Fibroblast of lung (primary cell): ENCODE data around the gene CACNA2D3. TPM values are rescaled to one million over a fixed set of nuclear protein-coding genes. Genes with fewer than 3 reads are reported as not detected.

Experiments used
- DNase-seq, 2 donors: peaks; one replicate each; pipeline versions ENCODE4 v3.0.0 to v3.0.0-alpha.2; 2010; ENCODE audit warnings: low read depth in 2 of 2
- H2AFZ ChIP-seq: 2 replicates; pipeline ENCODE4 v1.5.1; 2012; ENCODE audit warnings: low read length, control low read depth, inconsistent platforms
- H3K27ac ChIP-seq: 2 replicates; pipeline ENCODE4 v1.5.1; 2011; ENCODE audit warnings: low read length, control low read depth; ENCODE audit not compliant: insufficient read depth
- H3K27me3 ChIP-seq: 2 replicates; pipeline ENCODE4 v1.5.1; 2011; ENCODE audit warnings: mild to moderate bottlenecking, low read length; ENCODE audit not compliant: control insufficient read depth, insufficient read depth
- H3K36me3 ChIP-seq: 2 replicates; pipeline ENCODE4 v1.5.1; 2011; ENCODE audit warnings: low read length; ENCODE audit not compliant: control insufficient read depth, insufficient read depth
- H3K4me1 ChIP-seq: 2 replicates; pipeline ENCODE4 v1.5.1; 2011; ENCODE audit warnings: low read length; ENCODE audit not compliant: control insufficient read depth, insufficient read depth; ENCODE audit errors: extremely low read depth
- H3K4me2 ChIP-seq: 2 replicates; pipeline ENCODE4 v1.5.1; 2011; ENCODE audit warnings: low read length, control low read depth; ENCODE audit not compliant: insufficient read depth; ENCODE audit errors: extremely low read depth
- H3K4me3 ChIP-seq, 4 experiments: fragments of 200-600 bp in 1 of 4; sonication (generic) in 1 of 4; replicated peaks in 1 of 4; 2 replicates each; pipeline ENCODE4 v1.5.1; 2011 to 2016; ENCODE audit warnings: low read length in 4 of 4, low read depth in 3 of 4, mild to moderate bottlenecking in 3 of 4, control low read depth in 2 of 4, inconsistent platforms in 1 of 4, mixed read lengths in 1 of 4; ENCODE audit not compliant: insufficient read depth in 1 of 4; ENCODE audit errors: control extremely low read depth in 1 of 4
- H3K79me2 ChIP-seq: 2 replicates; pipeline ENCODE4 v1.5.1; 2012; ENCODE audit warnings: mild to moderate bottlenecking, low read length, inconsistent platforms; ENCODE audit not compliant: control insufficient read depth, insufficient read depth
- H3K9ac ChIP-seq: 2 replicates; pipeline ENCODE4 v1.5.1; 2011; ENCODE audit warnings: mild to moderate bottlenecking, low read length, control low read depth; ENCODE audit not compliant: insufficient read depth
- H3K9me3 ChIP-seq: 2 replicates; pipeline ENCODE4 v1.5.1; 2012; ENCODE audit warnings: low read depth, low read length; ENCODE audit not compliant: control insufficient read depth, insufficient read depth
- H4K20me1 ChIP-seq: 2 replicates; pipeline ENCODE4 v1.5.1; 2011; ENCODE audit warnings: low read length; ENCODE audit not compliant: control insufficient read depth, insufficient read depth; ENCODE audit errors: extremely low read depth
- CTCF ChIP-seq, 2 donors: IDR thresholded peaks in 1 of 2; conservative IDR thresholded peaks in 1 of 2; 1 replicate in 1 of 2; 2 replicates in 1 of 2; pipeline ENCODE4 v1.5.1; 2011 to 2012; ENCODE audit warnings: low read length in 2 of 2, control low read depth in 1 of 2, inconsistent platforms in 1 of 2, low read depth in 1 of 2, mild to moderate bottlenecking in 1 of 2
- EZH2 ChIP-seq: IDR thresholded peaks from 2 replicates; pipeline ENCODE4 v1.5.1; 2012; ENCODE audit warnings: low read length, control low read depth, mild to moderate bottlenecking; ENCODE audit errors: missing control alignments
- polyA plus RNA-seq, 2 donors: library from polyadenylated mRNA; depleted of rRNA in 1 of 2; stranded (reverse) in 1 of 2; unstranded in 1 of 2; fragments of >200 nt; gene quantifications; 2 replicates each; pipeline ENCODE4 v1.2.1, GENCODE V29; 2011 to 2012; ENCODE audit warnings: missing spikeins in 1 of 2
- total RNA-seq: library from RNA; depleted of rRNA; stranded (reverse); fragments of >200 nt; gene quantifications from 2 replicates; pipeline ENCODE4 v1.2.1, GENCODE V29; 2014

Gene CACNA2D3
- total and polyA plus RNA-seq, 2 donors (not counting 1 experiment from before 2014, with no cell fraction given), result 1.8 to 11.5 TPM

DNA sequence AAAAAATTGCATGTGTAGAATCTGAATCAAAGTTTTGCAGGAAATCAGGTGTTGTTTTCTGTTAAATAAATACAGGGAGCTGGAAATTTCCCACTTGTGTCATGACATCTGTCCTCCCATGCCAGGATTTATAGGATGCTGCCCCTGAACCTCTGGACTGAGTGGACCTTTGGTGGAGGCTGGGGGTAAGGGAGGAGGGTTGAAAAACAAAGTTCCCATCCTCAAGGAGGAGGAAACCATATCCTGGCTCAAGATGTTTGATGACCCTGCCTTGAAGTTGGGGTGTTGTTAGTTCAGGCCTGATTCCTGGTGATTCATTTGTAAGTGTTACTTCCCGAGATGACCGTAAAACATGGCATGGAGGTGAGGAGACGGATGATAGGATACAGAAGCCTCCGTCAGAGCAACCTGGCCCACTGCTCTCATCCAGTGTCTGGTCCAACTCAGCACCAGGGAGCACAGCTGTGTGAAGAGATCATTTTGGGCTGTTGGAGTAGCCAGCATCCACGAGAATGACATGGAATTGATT is 223.6 kb downstream of the CACNA2D3 start:
- no peak overlapping the region for H3K27ac ChIP-seq
- H3K4me1 ChIP-seq, result no peaks in the 10 kb centered on the region
- H2AFZ ChIP-seq, result no peak overlapping the region
- H4K20me1 ChIP-seq, result no peaks in the 10 kb centered on the region
- no peaks in the 10 kb centered on the region for H3K36me3 ChIP-seq
- no peak for TF ChIP-seq EZH2
- TF ChIP-seq CTCF (conservative IDR thresholded peaks at IDR 0.05 in 1 of 2, IDR thresholded peaks at IDR 0.05 in 1 of 2; ENCODE audit: low read depth in 1 of 2, low read length in 2 of 2), result no peak
- no peak overlapping the region for H3K4me2 ChIP-seq
- DNase-seq, result no peak
- H3K4me3 ChIP-seq, result no peak overlapping the region
- H3K79me2 ChIP-seq, result no peaks in the 10 kb centered on the region
- H3K9ac ChIP-seq, result no peak overlapping the region
- H3K27me3 ChIP-seq, result no peaks in the 10 kb centered on the region
- no peaks in the 10 kb centered on the region for H3K9me3 ChIP-seq

- Histone ChIP-seq H2AFZ (no peak overlapping the region), H3K4me3 (no peak overlapping the region), H3K9ac (no peak overlapping the region), H3K4me1 (no peaks in the 10 kb centered on the region), H4K20me1 (no peaks in the 10 kb centered on the region), H3K27ac (no peak overlapping the region), H3K27me3 (no peaks in the 10 kb centered on the region), H3K9me3 (no peaks in the 10 kb centered on the region), H3K4me2 (no peak overlapping the region), H3K79me2 (no peaks in the 10 kb centered on the region), H3K36me3 (no peaks in the 10 kb centered on the region)
- no peak for DNase-seq
- no peak for TF ChIP-seq CTCF (conservative IDR thresholded peaks at IDR 0.05 in 1 of 2, IDR thresholded peaks at IDR 0.05 in 1 of 2; ENCODE audit: low read depth in 1 of 2, low read length in 2 of 2)
- TF ChIP-seq EZH2, result no peak
These were observed 224.7 kb downstream of the CACNA2D3 start for GRCh38 chr3:54347060-54347459.

GRCh38 chr3:54347933-54348332 is 225.6 kb downstream of the CACNA2D3 start:
- Histone ChIP-seq H3K79me2 (no peaks in the 10 kb centered on the region), H3K4me2 (no peak overlapping the region), H3K36me3 (no peaks in the 10 kb centered on the region), H2AFZ (no peak overlapping the region), H3K27me3 (no peaks in the 10 kb centered on the region), H4K20me1 (no peaks in the 10 kb centered on the region), H3K9me3 (no peaks in the 10 kb centered on the region), H3K4me3 (no peak overlapping the region), H3K9ac (no peak overlapping the region), H3K27ac (no peak overlapping the region), H3K4me1 (no peaks in the 10 kb centered on the region)
- TF ChIP-seq CTCF (conservative IDR thresholded peaks at IDR 0.05 in 1 of 2, IDR thresholded peaks at IDR 0.05 in 1 of 2; ENCODE audit: low read depth in 1 of 2, low read length in 2 of 2) (no peak), EZH2 (no peak)
- no peak for DNase-seq
